ENCODE results near the gene ANXA3. TPM values are rescaled to one million over a fixed set of nuclear protein-coding genes. Genes with fewer than 3 reads are reported as not detected.

Gene ANXA3
- total RNA-seq, 2 donors from 2014 or later = 17.9 to 24.0 TPM

GRCh38 chr4:78656968-78657445 is 105.4 kb downstream of the ANXA3 start:
- TF ChIP-seq CTCF (IDR thresholded peaks at IDR 0.05) = no peak
- ATAC-seq (ENCODE audit: insufficient number of reproducible peaks, low FRiP score, low read depth) = no peak
- Histone ChIP-seq H3K4me1 (ENCODE audit: control insufficient read depth in 1 of 2, low read depth in 2 of 2) (peaks cover 0 to 6% of the 10 kb centered on the region in 2 donors), H3K27me3 (replicated peaks; ENCODE audit: insufficient read depth) (no peaks in the 10 kb centered on the region), H3K36me3 (no peaks in the 10 kb centered on the region), H3K4me3 (no peak overlapping the region), H3K9me3 (no peaks in the 10 kb centered on the region), H3K27ac (no peak overlapping the region)
- DNase-seq (ENCODE audit: low spot score) = no peak

DNA sequence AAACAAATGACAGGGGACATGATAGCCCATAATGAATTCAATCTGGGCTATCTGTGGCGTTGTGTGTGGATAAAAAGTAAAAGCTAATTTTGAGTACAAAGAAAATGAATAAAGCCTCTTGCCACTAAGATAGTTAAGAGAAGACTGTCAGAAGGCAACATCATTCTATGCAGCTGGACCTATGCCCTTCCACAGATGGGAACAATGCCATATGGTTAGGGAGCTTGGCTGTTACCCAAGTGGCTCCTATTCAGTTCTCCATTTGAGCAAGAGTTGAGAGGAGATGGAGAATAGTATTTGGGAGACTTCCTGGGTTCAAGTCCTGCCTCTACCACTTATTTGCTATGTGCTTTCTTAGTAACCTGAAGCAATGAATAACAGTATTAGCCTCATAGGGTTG is 107.7 kb downstream of the ANXA3 start:
- Histone ChIP-seq H3K36me3 (no peaks in the 10 kb centered on the region), H3K27me3 (replicated peaks; ENCODE audit: insufficient read depth) (no peaks in the 10 kb centered on the region), H3K4me1 (ENCODE audit: control insufficient read depth in 1 of 2, low read depth in 2 of 2) (peaks cover 2 to 11% of the 10 kb centered on the region in 2 donors), H3K9me3 (no peaks in the 10 kb centered on the region), H3K27ac (no peak overlapping the region), H3K4me3 (no peak overlapping the region)
- no peak for DNase-seq (ENCODE audit: low spot score)
- no peak for ATAC-seq (ENCODE audit: insufficient number of reproducible peaks, low FRiP score, low read depth)
- no peak for TF ChIP-seq CTCF (IDR thresholded peaks at IDR 0.05)

GRCh38 chr4:78659665-78660064 is 108.1 kb downstream of the ANXA3 start:
- Histone ChIP-seq H3K4me3 (no peak overlapping the region), H3K27ac (no peak overlapping the region), H3K36me3 (no peaks in the 10 kb centered on the region), H3K27me3 (replicated peaks; ENCODE audit: insufficient read depth) (no peaks in the 10 kb centered on the region), H3K4me1 (ENCODE audit: control insufficient read depth in 1 of 2, low read depth in 2 of 2) (peaks cover 2 to 11% of the 10 kb centered on the region in 2 donors), H3K9me3 (no peaks in the 10 kb centered on the region)
- ATAC-seq (ENCODE audit: insufficient number of reproducible peaks, low FRiP score, low read depth) (no peak), DNase-seq (ENCODE audit: low spot score) (no peak)
- no peak for TF ChIP-seq CTCF (IDR thresholded peaks at IDR 0.05)

Other genes with a start within 250 kb of the ANXA3 start
- 10 to 100 TPM; 41.8 to 74.4 TPM for gene BMP2K, start 224.6 kb downstream of the ANXA3 start, total RNA-seq

Measured in thoracic aorta (tissue), 2 donors.